NB4 (cell line): ENCODE results near the gene CDC42BPA.

ENCODE experiments used
- CTCF ChIP-seq: IDR thresholded peaks from one replicate; pipeline ENCODE4 v1.5.1; 2012; ENCODE audit warnings: low read depth, low read length
- MAX ChIP-seq: IDR thresholded peaks from 2 replicates; pipeline ENCODE4 v1.6.1; 2011; ENCODE audit warnings: low read depth, low read length
- MYC ChIP-seq: IDR thresholded peaks from 2 replicates; pipeline ENCODE4 v1.6.1; 2011; ENCODE audit warnings: low read depth, low read length
- POLR2A ChIP-seq: IDR thresholded peaks from 2 replicates; pipeline ENCODE4 v1.6.1; 2011; ENCODE audit warnings: mild to moderate bottlenecking; ENCODE audit not compliant: insufficient read length; ENCODE audit errors: extremely low read depth

- TF ChIP-seq POLR2A (no peak), CTCF (no peak), MAX (no peak), MYC (no peak)
These were observed 10.2 kb upstream of the CDC42BPA start for GRCh38 chr1:227328405-227329019.
